ENCODE measurements around the gene AGPAT4.
"Not testable (repeated sequence)": the region's sequence is repeated elsewhere in the genome, so short reads cannot be mapped to it uniquely, and the experiment has no call there.

- not testable (repeated sequence) for TF ChIP-seq CTCF, MAX (IDR thresholded peaks at IDR 0.05)
These were observed 48.7 kb downstream of the AGPAT4 start for GRCh38 chr6:161224951-161225680.

Data from A549 (cell line).